Chondrocyte (in vitro differentiated cells): ENCODE measurements around the gene IL5. TPM values are rescaled to one million over a fixed set of nuclear protein-coding genes. Genes with fewer than 3 reads are reported as not detected.

Experiments
- DNase-seq: peaks from one replicate; pipeline ENCODE4 v3.0.0; 2021; ENCODE audit warnings: mixed read lengths, low spot score
- H3K27ac Mint-ChIP-seq: one replicate; pipeline ENCODE4 v1.8.0; 2021; ENCODE audit warnings: mild to moderate bottlenecking, moderate library complexity, mixed read lengths; ENCODE audit not compliant: unreplicated experiment
- H3K27me3 Mint-ChIP-seq: 2 replicates; pipeline ENCODE4 v1.8.0; 2021; ENCODE audit warnings: low read depth, mixed read lengths
- H3K36me3 Mint-ChIP-seq: 2 replicates; pipeline ENCODE4 v1.8.0; 2021; ENCODE audit warnings: low read depth, mixed read lengths
- H3K4me1 Mint-ChIP-seq: 2 replicates; pipeline ENCODE4 v1.8.0; 2021; ENCODE audit warnings: low read depth, mild to moderate bottlenecking, mixed read lengths
- H3K4me3 Mint-ChIP-seq: one replicate; pipeline ENCODE4 v1.8.0; 2021; ENCODE audit warnings: mild to moderate bottlenecking, moderate library complexity, mixed read lengths; ENCODE audit not compliant: unreplicated experiment
- H3K9me3 Mint-ChIP-seq: 2 replicates; pipeline ENCODE4 v1.8.0; 2021; ENCODE audit warnings: low read depth, mixed read lengths
- CTCF ChIP-seq: fragments of 200-600 bp; sonication (generic); IDR thresholded peaks from 2 replicates; pipeline ENCODE4 v1.5.0; 2021; ENCODE audit warnings: antibody characterized with exemption, mild to moderate bottlenecking, moderate library complexity
- total RNA-seq: library from RNA; stranded (reverse); gene quantifications from 3 replicates; pipeline ENCODE4 v1.2.1, GENCODE V29; 2021

IL5 gene
- total RNA-seq, 1 donor from 2014 or later: not detected

GRCh38 chr5:132497488-132497997, 45.8 kb downstream of the IL5 start:
- no peak for DNase-seq
- peak overlapping the region; percentile 92 for H3K27ac Mint-ChIP-seq
- peak overlapping the region; percentile 77 for H3K4me3 Mint-ChIP-seq
- H3K27me3 Mint-ChIP-seq: no peaks in the 10 kb centered on the region
- no peaks in the 10 kb centered on the region for H3K36me3 Mint-ChIP-seq
- no peaks in the 10 kb centered on the region for H3K9me3 Mint-ChIP-seq
- no peak for TF ChIP-seq CTCF
- H3K4me1 Mint-ChIP-seq: peaks cover 45% of the 10 kb centered on the region

GRCh38 chr5:132496631-132497487, 46.5 kb downstream of the IL5 start:
- no peak for DNase-seq
- Mint-ChIP-seq H3K27me3 (no peaks in the 10 kb centered on the region), H3K27ac (peak overlapping the region; percentile 92), H3K9me3 (no peaks in the 10 kb centered on the region), H3K36me3 (no peaks in the 10 kb centered on the region), H3K4me3 (peak overlapping the region; percentile 77), H3K4me1 (peaks cover 38% of the 10 kb centered on the region)
- no peak for TF ChIP-seq CTCF

- no peak for DNase-seq
- peak overlapping the region; percentile 77 for H3K4me3 Mint-ChIP-seq
Observed at GRCh38 chr5:132496191-132496630, 47.1 kb downstream of the IL5 start.

GRCh38 chr5:132495667-132496190, 47.6 kb downstream of the IL5 start:
- no peaks in the 10 kb centered on the region for H3K9me3 Mint-ChIP-seq
- H3K36me3 Mint-ChIP-seq: no peaks in the 10 kb centered on the region
- peak; percentile 38 for TF ChIP-seq CTCF
- DNase-seq: no peak
- no peaks in the 10 kb centered on the region for H3K27me3 Mint-ChIP-seq
- peak overlapping the region; percentile 77 for H3K4me3 Mint-ChIP-seq
- H3K27ac Mint-ChIP-seq: peak overlapping the region; percentile 92
- H3K4me1 Mint-ChIP-seq: peaks cover 43% of the 10 kb centered on the region

More at GRCh38 chr5:132496191-132496630, 47.1 kb downstream of the IL5 start:
- Mint-ChIP-seq H3K27me3 (no peaks in the 10 kb centered on the region), H3K27ac (peak overlapping the region; percentile 92), H3K9me3 (no peaks in the 10 kb centered on the region), H3K4me1 (peaks cover 41% of the 10 kb centered on the region), H3K36me3 (no peaks in the 10 kb centered on the region)
- no peak for TF ChIP-seq CTCF

- no peaks in the 10 kb centered on the region for H3K27me3 Mint-ChIP-seq
- TF ChIP-seq CTCF: no peak
- peak overlapping the region; percentile 25 for H3K27ac Mint-ChIP-seq
- no peak for DNase-seq
- H3K4me3 Mint-ChIP-seq: no peak overlapping the region
- H3K4me1 Mint-ChIP-seq: peaks cover 52% of the 10 kb centered on the region
- H3K36me3 Mint-ChIP-seq: no peaks in the 10 kb centered on the region
- no peaks in the 10 kb centered on the region for H3K9me3 Mint-ChIP-seq
Observed at GRCh38 chr5:132493821-132494220, 49.5 kb downstream of the IL5 start.
